ENCODE data around the gene ANO9.

ANO9 gene

DNA sequence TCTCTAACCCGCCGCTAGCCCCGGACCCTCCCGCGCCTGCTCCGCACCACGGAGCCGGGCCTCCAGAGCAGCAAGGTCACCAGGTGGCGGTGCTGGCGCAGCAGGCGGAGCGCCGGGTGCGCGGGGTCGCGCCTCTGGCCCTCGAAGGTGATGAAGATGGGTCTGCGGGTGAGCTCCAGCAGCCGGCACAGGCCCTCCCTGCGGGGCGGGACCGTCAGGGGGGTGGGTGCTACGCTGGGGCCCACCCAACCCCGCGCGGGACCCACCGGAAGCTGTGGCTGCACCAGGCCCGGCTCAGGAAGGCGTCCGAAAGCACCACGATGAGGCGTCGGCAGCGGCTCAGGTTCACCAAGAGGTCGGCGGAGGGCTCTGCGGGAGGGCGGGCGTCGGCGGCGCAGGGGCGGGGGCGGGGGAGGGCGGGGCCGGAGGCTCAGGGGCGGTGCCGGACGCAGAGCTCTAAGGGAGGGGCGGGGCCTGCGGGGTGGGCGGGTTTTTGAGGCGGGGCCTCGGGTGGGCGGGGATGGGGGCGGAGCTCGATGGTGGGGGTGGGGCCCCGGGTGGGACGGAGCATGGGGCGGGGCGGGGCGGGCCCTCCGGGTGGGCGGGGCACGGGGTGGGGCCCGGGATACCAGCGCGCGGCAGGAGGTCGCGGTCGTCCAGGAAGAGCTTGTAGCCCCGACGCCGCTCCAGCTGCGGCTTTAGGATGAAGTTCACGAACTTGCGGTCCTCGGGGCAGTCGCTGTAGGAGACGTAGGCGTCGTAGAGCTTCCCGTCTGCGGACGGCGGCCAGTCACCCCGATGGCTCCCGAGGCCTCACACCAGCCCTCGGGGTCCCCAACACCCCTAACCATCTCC is 34.8 kb downstream of the ANO9 start:
- H3K4me3 ChIP-seq (ENCODE audit: low read depth, low read length) = peak overlapping the region; percentile 52
- TF ChIP-seq, protein P1, sequence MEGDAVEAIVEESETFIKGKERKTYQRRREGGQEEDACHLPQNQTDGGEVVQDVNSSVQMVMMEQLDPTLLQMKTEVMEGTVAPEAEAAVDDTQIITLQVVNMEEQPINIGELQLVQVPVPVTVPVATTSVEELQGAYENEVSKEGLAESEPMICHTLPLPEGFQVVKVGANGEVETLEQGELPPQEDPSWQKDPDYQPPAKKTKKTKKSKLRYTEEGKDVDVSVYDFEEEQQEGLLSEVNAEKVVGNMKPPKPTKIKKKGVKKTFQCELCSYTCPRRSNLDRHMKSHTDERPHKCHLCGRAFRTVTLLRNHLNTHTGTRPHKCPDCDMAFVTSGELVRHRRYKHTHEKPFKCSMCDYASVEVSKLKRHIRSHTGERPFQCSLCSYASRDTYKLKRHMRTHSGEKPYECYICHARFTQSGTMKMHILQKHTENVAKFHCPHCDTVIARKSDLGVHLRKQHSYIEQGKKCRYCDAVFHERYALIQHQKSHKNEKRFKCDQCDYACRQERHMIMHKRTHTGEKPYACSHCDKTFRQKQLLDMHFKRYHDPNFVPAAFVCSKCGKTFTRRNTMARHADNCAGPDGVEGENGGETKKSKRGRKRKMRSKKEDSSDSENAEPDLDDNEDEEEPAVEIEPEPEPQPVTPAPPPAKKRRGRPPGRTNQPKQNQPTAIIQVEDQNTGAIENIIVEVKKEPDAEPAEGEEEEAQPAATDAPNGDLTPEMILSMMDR (IDR thresholded peaks at IDR 0.05; ENCODE audit: borderline replicate concordance, insufficient read depth, low read depth, low read length) = peak; percentile 34

DNA sequence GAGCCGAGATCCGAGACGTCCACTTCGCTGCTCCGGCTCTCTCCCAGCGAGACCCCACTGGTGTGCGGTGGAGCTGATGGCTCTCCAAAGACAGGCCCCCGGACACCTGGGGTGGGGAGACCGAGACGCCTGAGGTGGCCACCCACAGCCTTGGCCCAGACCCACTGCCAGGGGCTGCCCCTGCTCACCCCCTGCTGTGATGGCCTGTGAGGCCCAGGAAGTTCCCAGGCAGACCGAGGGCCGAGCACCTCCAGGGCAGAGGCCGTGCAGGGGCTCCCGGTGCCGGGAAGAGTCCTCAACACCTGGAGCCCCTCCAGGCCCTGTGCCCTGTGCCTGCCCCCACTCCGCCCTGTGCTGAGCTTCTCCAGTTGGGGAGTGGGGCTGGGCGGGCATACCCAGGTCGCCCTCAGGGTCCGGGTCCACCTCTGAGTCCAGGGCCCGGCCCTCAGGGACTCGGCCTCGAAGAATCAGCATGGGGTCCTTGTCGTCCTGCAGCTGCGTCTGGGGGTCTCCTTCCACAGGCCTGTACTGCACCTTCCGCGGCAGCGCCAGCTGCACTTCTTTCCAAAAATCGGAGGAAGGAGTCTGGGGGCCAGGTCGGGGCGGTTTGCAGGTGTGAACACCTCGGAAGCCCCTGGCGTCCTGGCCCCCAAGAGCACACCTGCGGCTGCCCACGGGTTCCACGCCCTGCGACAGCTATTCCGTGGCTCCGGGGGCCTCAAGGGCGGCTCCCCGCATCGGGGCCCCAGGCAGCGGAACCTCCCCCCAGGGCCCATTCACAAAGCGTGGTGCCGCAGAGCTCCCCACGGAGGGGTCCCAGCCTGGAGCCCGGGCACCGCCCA is 35.6 kb downstream of the ANO9 start:
- TF ChIP-seq, protein P1 (IDR thresholded peaks at IDR 0.05; ENCODE audit: borderline replicate concordance, insufficient read depth, low read depth, low read length) = no peak
- peak overlapping the region; percentile 52 for H3K4me3 ChIP-seq (ENCODE audit: low read depth, low read length)

DNA sequence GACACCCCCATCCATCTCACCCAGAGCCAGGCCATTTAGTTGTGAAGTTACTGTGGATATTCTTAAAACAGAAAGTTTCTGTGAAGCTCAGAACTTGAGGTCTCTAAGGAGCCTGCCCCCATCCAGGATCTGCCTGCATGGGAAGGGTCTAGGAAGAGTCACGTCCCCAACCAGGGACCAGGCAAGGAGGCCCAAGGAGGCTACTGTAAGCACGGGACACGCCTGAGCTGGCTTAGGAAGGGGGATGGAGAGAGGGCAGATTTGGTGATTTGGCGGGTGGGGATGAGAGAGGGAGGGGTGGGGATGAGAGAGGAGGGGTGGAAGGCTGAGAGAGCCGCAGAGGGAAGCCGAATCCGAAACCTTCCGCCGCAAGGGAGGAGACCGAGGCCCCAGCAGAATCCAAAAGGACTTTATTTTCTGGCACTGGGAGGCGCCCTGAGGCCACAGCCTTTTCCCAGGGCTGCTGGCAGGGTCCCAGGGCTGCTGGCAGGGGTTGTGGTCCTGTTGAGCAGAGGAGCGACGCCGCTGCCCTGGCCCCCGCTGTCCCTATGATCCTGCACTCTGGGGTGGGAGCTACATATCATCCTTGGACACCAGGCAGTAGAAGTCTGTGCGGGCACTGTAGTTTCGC is 36.4 kb downstream of the ANO9 start:
- TF ChIP-seq, protein P1 (IDR thresholded peaks at IDR 0.05; ENCODE audit: borderline replicate concordance, insufficient read depth, low read depth, low read length) = no peak
- H3K4me3 ChIP-seq (ENCODE audit: low read depth, low read length) = no peak overlapping the region

DNA sequence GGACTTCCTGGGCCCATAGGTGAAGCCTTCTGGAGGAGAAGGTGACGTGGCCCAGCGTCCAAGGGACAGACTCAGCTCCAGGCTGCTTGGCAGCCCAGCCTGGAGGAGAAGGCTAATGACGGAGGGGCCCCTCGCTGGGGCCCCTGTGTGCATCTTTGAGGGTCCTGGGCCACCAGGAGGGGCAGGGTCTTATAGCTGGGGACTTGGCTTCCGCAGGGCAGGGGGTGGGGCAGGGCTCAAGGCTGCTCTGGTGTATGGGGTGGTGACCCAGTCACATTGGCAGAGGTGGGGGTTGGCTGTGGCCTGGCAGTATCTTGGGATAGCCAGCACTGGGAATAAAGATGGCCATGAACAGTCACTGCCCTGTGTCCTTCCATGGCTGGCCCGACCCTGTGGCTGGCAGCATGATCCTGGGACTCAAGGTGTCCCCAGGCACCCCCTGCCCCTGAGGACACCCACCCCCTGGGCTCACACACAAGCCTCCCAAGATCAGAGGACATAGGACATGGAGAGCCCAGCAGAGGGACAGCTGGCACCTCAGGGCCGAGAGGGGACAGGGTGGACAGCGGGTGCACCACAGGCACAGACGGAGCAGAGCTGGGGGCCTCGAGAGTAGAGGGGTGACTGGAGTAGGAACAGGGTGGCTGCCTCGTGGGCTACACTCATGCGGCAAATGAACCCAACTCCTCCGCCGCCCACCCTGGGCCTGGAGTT is 37.1 kb downstream of the ANO9 start:
- TF ChIP-seq, protein P1 (IDR thresholded peaks at IDR 0.05; ENCODE audit: borderline replicate concordance, insufficient read depth, low read depth, low read length) = no peak
- H3K4me3 ChIP-seq (ENCODE audit: low read depth, low read length) = no peak overlapping the region

DNA sequence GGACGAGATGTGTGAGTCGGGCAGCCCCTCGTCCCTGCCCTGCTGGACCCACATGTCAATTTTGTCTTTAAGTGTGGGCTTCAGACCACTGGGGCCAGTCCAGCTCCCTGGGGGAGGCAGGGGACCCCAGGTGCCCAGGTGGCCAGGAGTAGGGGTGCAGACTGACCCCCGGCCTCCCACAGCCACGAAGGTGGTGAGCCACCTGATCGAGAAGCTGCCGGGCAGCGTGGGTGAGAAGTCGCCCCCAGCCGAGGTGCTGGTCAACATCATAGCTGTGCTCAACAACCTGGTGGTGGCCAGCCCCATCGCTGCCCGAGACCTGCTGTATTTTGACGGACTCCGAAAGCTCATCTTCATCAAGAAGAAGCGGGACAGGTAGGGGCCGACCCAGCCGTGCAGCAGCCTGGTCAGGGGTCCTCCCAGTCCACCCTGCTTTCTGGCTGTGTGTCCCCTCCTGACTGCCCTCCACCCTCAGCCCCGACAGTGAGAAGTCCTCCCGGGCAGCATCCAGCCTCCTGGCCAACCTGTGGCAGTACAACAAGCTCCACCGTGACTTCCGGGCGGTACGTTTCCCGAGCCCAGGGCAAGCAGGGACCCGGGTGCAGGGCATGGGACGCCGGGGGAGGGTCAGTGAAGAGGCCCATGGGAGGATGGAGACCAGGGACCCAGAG is 37.9 kb downstream of the ANO9 start:
- H3K4me3 ChIP-seq (ENCODE audit: low read depth, low read length) = no peak overlapping the region
- TF ChIP-seq, protein P1 (IDR thresholded peaks at IDR 0.05; ENCODE audit: borderline replicate concordance, insufficient read depth, low read depth, low read length) = no peak

All from GM12875 (cell line).